ENCODE data around the gene NMNAT2.
"Not testable (repeated sequence)": the region's sequence is repeated elsewhere in the genome, so short reads cannot be mapped to it uniquely, and the experiment has no call there.

The NMNAT2 gene

DNA sequence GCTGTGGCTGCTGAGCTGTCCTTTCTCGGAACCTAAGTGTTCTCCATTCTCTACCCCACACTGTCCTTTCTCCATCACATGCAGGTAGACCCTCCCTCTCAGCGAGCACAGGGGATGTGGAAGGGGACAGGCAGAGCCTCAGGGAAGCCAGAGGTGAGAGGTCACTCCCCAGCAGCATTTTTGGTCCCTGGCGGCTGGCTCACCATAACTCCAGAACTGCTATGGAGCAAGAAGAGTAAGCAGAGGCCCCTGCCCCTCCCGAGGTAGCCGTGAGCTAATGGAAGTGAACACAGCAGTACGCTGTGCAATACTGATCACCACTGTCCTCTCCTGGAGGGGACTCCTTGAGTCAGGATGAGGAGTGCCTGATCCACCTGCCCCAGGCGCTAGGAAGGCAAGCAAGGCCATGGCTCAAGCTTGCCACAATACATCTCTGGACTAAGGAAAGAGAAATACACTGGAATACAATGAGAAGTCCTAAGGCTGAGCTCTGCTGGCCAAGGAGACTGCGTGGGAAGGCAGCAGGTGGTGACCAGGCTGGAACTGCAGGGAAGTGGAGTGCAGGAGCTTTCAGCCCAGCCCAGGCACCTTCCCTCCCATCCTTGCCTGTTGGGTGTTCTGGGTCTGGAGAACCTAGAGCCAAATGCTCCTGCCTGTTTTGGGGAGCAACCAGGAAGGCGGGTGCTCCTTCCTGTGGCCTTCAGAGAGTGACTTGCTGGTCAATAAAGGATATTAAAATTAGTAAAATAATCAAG, 135.9 kb downstream of the NMNAT2 start:
- DNase-seq, result no peak

- DNase-seq, result peak; percentile 76
These were observed 136.6 kb downstream of the NMNAT2 start for GRCh38 chr1:183281553-183282091.

DNA sequence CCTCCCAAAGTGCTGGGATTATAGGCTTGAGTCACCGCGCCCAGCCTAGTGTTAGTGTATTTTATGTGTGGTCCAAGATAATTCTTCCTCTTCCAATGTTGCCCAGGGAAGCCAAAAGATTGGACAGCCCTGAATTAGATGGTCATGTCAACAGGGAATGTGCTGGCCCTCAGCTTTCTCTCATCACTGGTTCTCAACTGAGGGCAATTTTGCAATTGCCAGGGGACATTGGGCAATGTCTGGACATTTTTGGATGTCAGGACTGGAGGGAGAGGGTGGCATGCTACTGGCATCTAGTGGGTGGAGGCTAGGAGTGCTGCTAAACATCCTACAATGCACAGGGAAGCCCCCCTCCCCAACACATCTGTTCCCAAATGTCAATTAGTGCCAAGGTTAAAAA, 137.1 kb downstream of the NMNAT2 start:
- no peak for DNase-seq

DNA sequence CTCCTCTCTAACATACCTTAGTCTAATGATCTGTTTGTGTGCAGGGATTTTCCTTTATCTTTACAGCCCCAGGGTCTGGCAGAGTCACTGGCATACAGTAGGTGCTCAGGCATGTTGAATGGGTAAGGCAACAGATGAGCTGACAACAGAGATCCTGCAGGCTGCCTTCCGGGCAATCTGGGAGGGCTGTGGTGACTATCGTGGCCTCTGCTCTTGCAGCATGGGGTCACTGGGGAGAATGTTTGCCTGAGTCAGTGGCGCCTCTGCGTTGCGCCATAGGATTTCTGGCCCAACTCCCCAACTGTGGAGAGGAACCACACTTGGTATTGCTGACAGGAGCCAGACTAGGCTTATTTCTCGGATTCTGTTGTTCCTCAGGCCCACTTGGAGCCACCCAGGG, 138.3 kb downstream of the NMNAT2 start:
- no peak for DNase-seq

GRCh38 chr1:183278739-183279591, 139.2 kb downstream of the NMNAT2 start:
- no peak for DNase-seq

GRCh38 chr1:183277821-183278738, 140.1 kb downstream of the NMNAT2 start:
- DNase-seq, result no peak

DNA sequence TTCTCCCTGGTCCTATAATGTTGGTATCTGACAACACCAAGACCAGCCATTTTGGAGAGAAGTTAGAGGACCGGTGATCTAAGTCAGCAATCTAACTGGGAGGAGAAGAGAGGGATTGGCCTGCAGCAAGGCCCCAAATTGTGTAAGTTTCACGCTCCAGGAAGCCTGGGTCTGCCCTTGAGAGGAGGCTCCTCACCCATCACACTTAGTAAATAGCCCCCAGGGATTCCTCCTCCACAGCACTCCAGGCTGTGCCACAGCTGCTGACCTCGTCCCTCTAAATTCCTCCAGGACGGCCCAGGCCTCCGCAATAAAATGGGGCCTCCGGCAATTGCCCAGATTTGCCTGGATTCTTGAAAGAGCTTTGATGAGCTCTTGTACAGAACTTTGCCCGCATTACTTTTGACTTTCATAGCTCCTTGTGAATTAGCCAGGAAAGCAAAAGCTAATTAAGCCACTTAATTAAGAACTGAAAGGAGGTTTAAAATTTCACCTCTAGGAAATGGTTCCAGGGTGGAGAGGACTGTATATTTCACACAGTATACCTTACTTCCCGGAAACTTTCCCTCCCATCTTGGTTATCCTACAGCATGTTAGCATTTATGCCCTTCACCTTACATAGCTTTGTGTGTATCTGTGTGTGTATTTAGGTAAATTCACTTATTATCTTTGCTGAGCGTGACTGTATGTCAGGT, 141.6 kb downstream of the NMNAT2 start:
- DNase-seq, result no peak

DNA sequence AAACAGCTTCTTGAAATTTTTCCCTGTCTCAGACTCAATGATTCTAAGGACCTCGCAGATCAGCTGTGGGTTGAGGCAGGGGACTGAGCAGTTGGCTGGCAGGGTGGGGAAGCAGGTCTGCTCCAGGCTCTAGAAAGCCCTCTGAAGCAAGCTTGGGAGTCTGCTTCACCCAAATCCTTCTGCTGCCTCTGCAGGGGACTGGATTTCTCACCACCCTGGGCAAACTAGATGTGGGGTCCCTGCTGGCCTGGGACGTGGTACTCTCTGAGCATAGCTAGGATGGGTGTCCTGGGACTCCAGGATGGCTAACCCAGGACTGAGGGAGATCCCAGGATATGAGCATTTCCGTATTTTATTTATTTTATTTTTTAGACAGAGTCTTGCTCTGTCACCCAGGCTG, 142.9 kb downstream of the NMNAT2 start:
- DNase-seq, result no peak

- DNase-seq, result no peak
These were observed 143.3 kb downstream of the NMNAT2 start for GRCh38 chr1:183274836-183275235.

- DNase-seq, result not testable (repeated sequence)
These were observed 144.2 kb downstream of the NMNAT2 start for GRCh38 chr1:183273984-183274383.

DNA sequence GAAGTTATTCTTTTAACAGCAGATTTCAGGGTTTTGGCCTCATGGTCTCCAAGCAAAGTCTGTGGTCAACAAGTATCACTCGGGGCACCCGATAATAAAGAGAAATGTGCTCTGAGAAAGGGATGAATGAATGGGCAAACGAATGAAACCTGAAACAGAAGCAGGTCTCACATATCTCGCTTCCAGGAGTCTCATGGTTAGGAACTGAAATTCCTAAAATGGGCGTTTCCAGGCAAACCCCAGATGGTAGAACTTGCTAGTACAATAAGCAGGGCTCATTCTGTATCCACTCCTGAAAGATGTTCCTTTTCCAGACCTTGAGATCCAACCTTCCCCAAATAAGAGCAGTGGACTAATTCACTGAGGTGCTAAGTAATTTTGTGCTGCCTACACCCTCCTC, 144.9 kb downstream of the NMNAT2 start:
- no peak for DNase-seq

DNA sequence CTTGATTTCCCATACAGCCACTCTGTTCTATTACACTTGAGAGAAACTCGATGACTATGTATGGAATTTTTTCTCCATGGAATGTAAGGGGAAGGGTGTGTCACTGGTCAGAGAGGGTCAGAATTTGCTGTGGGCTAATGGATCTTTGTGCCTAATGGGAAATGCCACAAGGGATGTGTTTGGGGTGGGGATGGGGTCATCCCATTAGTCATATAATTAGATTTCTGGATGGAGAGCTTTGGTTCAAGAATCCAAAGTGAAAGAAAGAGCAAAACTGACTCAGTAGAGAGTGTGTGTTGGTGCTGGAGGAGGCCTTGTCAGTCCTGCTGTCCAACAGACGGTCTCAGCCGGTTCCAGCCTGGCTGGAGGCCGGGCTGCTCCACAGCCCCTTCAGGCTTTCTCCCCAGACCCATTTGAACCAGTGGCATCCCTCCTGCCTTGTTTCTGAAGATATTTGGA, 145.8 kb downstream of the NMNAT2 start:
- no peak for DNase-seq

GRCh38 chr1:183270541-183271141, 147.5 kb downstream of the NMNAT2 start:
- no peak for DNase-seq

GRCh38 chr1:183267646-183268431, 150.3 kb downstream of the NMNAT2 start:
- DNase-seq, result no peak

DNA sequence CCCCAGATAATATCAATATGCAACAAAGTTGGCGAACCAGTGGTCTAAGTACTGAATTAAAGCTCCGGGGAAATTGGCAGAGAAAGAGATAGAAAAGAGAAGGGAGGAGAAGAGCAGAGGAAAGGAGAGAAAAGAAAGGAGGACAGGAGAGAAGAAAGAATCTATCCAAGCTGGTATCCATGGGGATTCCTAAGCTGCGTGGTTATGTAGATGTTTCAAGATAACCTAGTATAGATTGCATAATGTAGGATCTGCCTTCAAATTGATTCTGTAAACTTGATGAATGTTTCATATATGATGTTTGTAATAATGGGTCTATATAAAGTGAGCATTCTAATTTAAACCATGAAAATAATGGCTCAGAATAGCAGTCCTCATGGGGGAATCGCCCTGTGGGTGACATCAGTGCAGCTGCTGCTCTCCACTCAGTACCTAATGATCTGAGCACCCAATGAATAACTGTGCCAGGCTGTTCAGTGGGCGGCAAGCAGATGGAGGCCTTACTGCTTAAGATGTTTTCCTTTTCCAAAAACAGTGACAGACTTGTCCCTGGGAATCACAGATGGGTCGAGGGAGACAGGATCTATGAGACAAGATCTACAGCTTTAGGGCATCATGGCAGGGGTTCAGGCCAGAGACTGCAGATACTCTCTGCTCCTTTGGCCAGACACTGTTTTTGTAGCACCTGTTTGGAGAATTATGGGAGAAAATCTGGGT, 154.1 kb downstream of the NMNAT2 start:
- no peak for DNase-seq

DNA sequence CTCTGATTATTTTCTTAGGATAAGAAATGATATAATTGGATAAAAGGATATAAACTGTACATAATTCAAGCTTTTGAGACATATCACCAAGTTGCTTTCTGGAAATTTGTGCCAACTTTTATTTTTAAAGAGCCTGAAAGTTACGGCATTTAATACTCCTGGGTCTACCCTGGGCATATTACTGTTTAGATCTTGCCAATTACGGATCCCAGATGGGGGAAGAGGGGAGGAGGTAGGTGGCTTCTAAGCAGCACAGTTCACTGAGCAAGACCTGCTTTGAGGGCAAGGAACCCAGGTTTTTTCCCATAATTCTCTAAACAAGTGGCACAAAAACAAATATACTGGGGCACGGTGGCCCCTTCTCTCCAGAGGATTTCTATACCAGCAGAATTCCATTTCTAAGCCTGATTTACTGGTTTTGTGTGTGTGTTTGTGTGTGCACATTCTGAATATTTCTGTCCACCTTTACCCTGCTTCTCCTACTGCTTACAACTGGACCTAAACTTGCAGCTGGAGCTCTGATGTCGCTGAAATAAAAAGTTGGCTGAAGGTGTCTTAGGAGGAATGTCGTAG, 155.5 kb downstream of the NMNAT2 start:
- no peak for DNase-seq

DNA sequence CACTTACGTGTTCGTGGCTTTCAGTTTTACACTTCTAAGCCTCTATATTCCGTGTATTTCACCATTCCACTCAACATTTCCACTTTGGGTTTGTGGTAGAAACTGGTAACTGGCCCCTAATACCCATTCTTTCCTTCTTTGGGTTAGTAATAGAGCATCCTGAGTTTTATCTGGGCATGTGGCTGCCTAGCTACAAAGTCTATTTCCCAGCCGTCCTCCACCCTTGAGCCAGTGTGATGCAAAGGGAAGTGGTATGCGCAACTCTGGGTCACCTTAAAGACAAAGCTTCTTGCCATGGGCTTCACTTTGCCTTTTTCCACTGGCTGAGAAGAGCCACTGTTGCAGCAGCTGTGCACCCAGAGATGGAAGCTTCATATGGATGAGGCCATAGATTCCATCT, 158.3 kb downstream of the NMNAT2 start:
- no peak for DNase-seq

- DNase-seq, result no peak
These were observed 163.1 kb downstream of the NMNAT2 start for GRCh38 chr1:183255073-183255472.

GRCh38 chr1:183251959-183252450, 166.2 kb downstream of the NMNAT2 start:
- no peak for DNase-seq

Measured in activated CD4-positive, CD25-positive, alpha-beta regulatory T cell treated with anti-CD3 and anti-CD28 coated beads, Interleukin-2, amount 50 U/mL, for 72 hours (primary cell).